Measurements from ENCODE around the gene CCSER2. TPM values are rescaled to one million over a fixed set of nuclear protein-coding genes. Genes with fewer than 3 reads are reported as not detected.

The CCSER2 gene
- polyA plus RNA-seq, 1 donor (not counting 4 experiments of a cell fraction or from before 2014, with no cell fraction given), result 26.7 TPM

- Histone ChIP-seq H3K27ac (ENCODE audit: control insufficient read depth, insufficient read depth, low read length) (no peak overlapping the region), H3K4me1 (ENCODE audit: control insufficient read depth, extremely low read depth, insufficient read depth, low read length) (no peaks in the 10 kb centered on the region), H4K20me1 (ENCODE audit: control insufficient read depth, extremely low read depth, insufficient read depth, low read length) (no peaks in the 10 kb centered on the region), H3K36me3 (ENCODE audit: control insufficient read depth in 2 of 2, extremely low read depth in 1 of 2, insufficient read depth in 2 of 2, low read length in 2 of 2) (no peaks in the 10 kb centered on the region), H3K4me3 (ENCODE audit: control insufficient read depth in 2 of 3, extremely low read depth in 1 of 3, insufficient read depth in 2 of 3, low read depth in 1 of 3, low read length in 3 of 3) (no peak overlapping the region), H3K9me1 (ENCODE audit: control insufficient read depth, extremely low read depth, insufficient read depth, low read length) (no peaks in the 10 kb centered on the region), H3K79me2 (ENCODE audit: control insufficient read depth, insufficient read depth, low read length) (no peaks in the 10 kb centered on the region), H3K27me3 (ENCODE audit: control insufficient read depth, extremely low read depth, insufficient read depth, low read length) (no peaks in the 10 kb centered on the region), H2AFZ (ENCODE audit: control insufficient read depth, low read length) (no peak overlapping the region), H3K4me2 (ENCODE audit: control insufficient read depth, extremely low read depth, insufficient read depth, low read depth, low read length) (no peak overlapping the region), H3K9me3 (ENCODE audit: control insufficient read depth, low read depth, low read length) (no peaks in the 10 kb centered on the region), H3K9ac (ENCODE audit: control insufficient read depth, extremely low read depth, insufficient read depth, low read length) (no peak overlapping the region)
- dilution Hi-C loops (cut with MboI; ENCODE audit: extremely low pct_ligation_motif_present, low sequenced_read_pairs), result no loop called here
- FAIRE-seq, result no peak
- peak; percentile 31 to 49 (median 45) for TF ChIP-seq CTCF (optimal IDR thresholded peaks at IDR 0.05 in 1 of 3, IDR thresholded peaks at IDR 0.05 in 1 of 3, conservative IDR thresholded peaks at IDR 0.05 in 1 of 3; ENCODE audit: extremely low read depth in 1 of 3, insufficient read depth in 2 of 3, low read length in 3 of 3)
- TF ChIP-seq EZH2 (IDR thresholded peaks at IDR 0.05; ENCODE audit: low read length), result no peak
- DNase-seq (ENCODE audit: low read depth, low spot score), result no peak
Observed at GRCh38 chr10:84548869-84549268, 220.5 kb downstream of the CCSER2 start.

- no peak overlapping the region for H3K4me3 ChIP-seq (ENCODE audit: control insufficient read depth in 2 of 3, extremely low read depth in 1 of 3, insufficient read depth in 2 of 3, low read depth in 1 of 3, low read length in 3 of 3)
- H3K4me1 ChIP-seq (ENCODE audit: control insufficient read depth, extremely low read depth, insufficient read depth, low read length), result no peaks in the 10 kb centered on the region
- H3K27me3 ChIP-seq (ENCODE audit: control insufficient read depth, extremely low read depth, insufficient read depth, low read length), result no peaks in the 10 kb centered on the region
- FAIRE-seq (no peak), DNase-seq (ENCODE audit: low read depth, low spot score) (no peak)
- no peaks in the 10 kb centered on the region for H3K79me2 ChIP-seq (ENCODE audit: control insufficient read depth, insufficient read depth, low read length)
- no peak overlapping the region for H2AFZ ChIP-seq (ENCODE audit: control insufficient read depth, low read length)
- dilution Hi-C loops (cut with MboI; ENCODE audit: extremely low pct_ligation_motif_present, low sequenced_read_pairs), result no loop called here
- H4K20me1 ChIP-seq (ENCODE audit: control insufficient read depth, extremely low read depth, insufficient read depth, low read length), result no peaks in the 10 kb centered on the region
- no peaks in the 10 kb centered on the region for H3K9me3 ChIP-seq (ENCODE audit: control insufficient read depth, low read depth, low read length)
- H3K9me1 ChIP-seq (ENCODE audit: control insufficient read depth, extremely low read depth, insufficient read depth, low read length), result no peaks in the 10 kb centered on the region
- TF ChIP-seq EZH2 (IDR thresholded peaks at IDR 0.05; ENCODE audit: low read length), result no peak
- no peak for TF ChIP-seq CTCF (optimal IDR thresholded peaks at IDR 0.05 in 1 of 3, IDR thresholded peaks at IDR 0.05 in 1 of 3, conservative IDR thresholded peaks at IDR 0.05 in 1 of 3; ENCODE audit: extremely low read depth in 1 of 3, insufficient read depth in 2 of 3, low read length in 3 of 3)
- H3K27ac ChIP-seq (ENCODE audit: control insufficient read depth, insufficient read depth, low read length), result no peak overlapping the region
- no peaks in the 10 kb centered on the region for H3K36me3 ChIP-seq (ENCODE audit: control insufficient read depth in 2 of 2, extremely low read depth in 1 of 2, insufficient read depth in 2 of 2, low read length in 2 of 2)
- H3K9ac ChIP-seq (ENCODE audit: control insufficient read depth, extremely low read depth, insufficient read depth, low read length), result no peak overlapping the region
- no peak overlapping the region for H3K4me2 ChIP-seq (ENCODE audit: control insufficient read depth, extremely low read depth, insufficient read depth, low read depth, low read length)
Observed at GRCh38 chr10:84549368-84550165, 221.2 kb downstream of the CCSER2 start.
